HepG2 (cell line): Measurements from ENCODE around the gene RUVBL2. TPM values are rescaled to one million over a fixed set of nuclear protein-coding genes. Genes with fewer than 3 reads are reported as not detected.
A peak's percentile ranks its signal among the peaks of the same experiment; 100 is the strongest.

Source experiments
- CREM ChIP-seq, 2 experiments: sonication (generic) in 1 of 2; formaldehyde crosslinking in 1 of 2; IDR thresholded peaks; 2 replicates each; pipeline versions ENCODE4 v1.4.0 to v1.6.1; 2016 to 2020; ENCODE audit warnings: antibody characterized with exemption in 1 of 2, mild to moderate bottlenecking in 1 of 2, missing genetic modification reagents in 1 of 2
- HNRNPLL ChIP-seq: fragments of 200-400 bp; formaldehyde crosslinking; IDR thresholded peaks from 2 replicates; pipeline ENCODE4 v1.6.1; 2017; ENCODE audit warnings: mild to moderate bottlenecking, low read depth, low read length; ENCODE audit not compliant: poor library complexity, severe bottlenecking
- IKZF5 ChIP-seq: IDR thresholded peaks from 2 replicates; pipeline ENCODE4 v1.6.1; 2018; ENCODE audit warnings: missing genetic modification reagents, mild to moderate bottlenecking, missing compliant biosample characterization
- PAF1 ChIP-seq: IDR thresholded peaks from 2 replicates; pipeline ENCODE4 v1.6.1; 2016; ENCODE audit warnings: missing genetic modification reagents, missing compliant biosample characterization
- PRDM15 ChIP-seq: sonication (generic); formaldehyde crosslinking; IDR thresholded peaks from 2 replicates; pipeline ENCODE4 v1.4.0; 2020; ENCODE audit warnings: missing genetic modification reagents
- PRMT3 ChIP-seq: sonication (generic); formaldehyde crosslinking; IDR thresholded peaks from 2 replicates; pipeline ENCODE4 v1.8.1; 2022; ENCODE audit warnings: low read depth, mild to moderate bottlenecking, moderate library complexity, missing genetic modification reagents, borderline replicate concordance
- RARA ChIP-seq: IDR thresholded peaks from 2 replicates; pipeline ENCODE4 v1.6.1; 2016; ENCODE audit warnings: missing genetic modification reagents, missing compliant biosample characterization
- ZBTB8A ChIP-seq: sonication (generic); formaldehyde crosslinking; IDR thresholded peaks from 2 replicates; pipeline ENCODE4 v1.4.0; 2020; ENCODE audit warnings: mild to moderate bottlenecking, low read depth, missing genetic modification reagents, borderline replicate concordance
- ZNF251 ChIP-seq: sonication (generic); formaldehyde crosslinking; IDR thresholded peaks from 2 replicates; pipeline ENCODE4 v1.9.0; 2021; ENCODE audit warnings: mild to moderate bottlenecking, missing genetic modification reagents
- ZNF609 ChIP-seq: sonication (generic); formaldehyde crosslinking; IDR thresholded peaks from 2 replicates; pipeline ENCODE4 v1.4.0; 2020; ENCODE audit warnings: mild to moderate bottlenecking, missing genetic modification reagents, borderline replicate concordance
- ZNF644 ChIP-seq: IDR thresholded peaks from 2 replicates; pipeline ENCODE4 v1.6.1; 2016; ENCODE audit warnings: low read depth
- ZNF788 ChIP-seq: sonication (generic); formaldehyde crosslinking; IDR thresholded peaks from 2 replicates; pipeline ENCODE4 v1.5.0; 2020; ENCODE audit warnings: mild to moderate bottlenecking, missing genetic modification reagents, borderline replicate concordance
- polyA plus RNA-seq, 8 experiments: library from polyadenylated mRNA; depleted of rRNA in 3 of 8; stranded (reverse) in 7 of 8; unstranded in 1 of 8; fragments of >200 nt; fragmentation: Illumina TruSeq in 4 of 8; extraction: Trizol in 4 of 8; gene quantifications; 2 replicates each; pipeline versions ENCODE4 v1.2.1 to v1.2.3, GENCODE V29; 2011 to 2016; ENCODE audit warnings: low read depth in 4 of 8, missing spikeins in 1 of 8, mixed read lengths in 1 of 8; ENCODE audit not compliant: insufficient read depth in 1 of 8
- total RNA-seq, 5 experiments: library from RNA; depleted of rRNA; stranded (reverse); fragments of >200 nt; fragmentation: Illumina TruSeq; extraction: Trizol; gene quantifications; 2 replicates each; pipeline ENCODE4 v1.2.3, GENCODE V29; 2016; ENCODE audit warnings: low read depth in 1 of 5

RUVBL2 gene
- total and polyA plus RNA-seq, 2 of the 13 experiments (the other 11 are each of a cell fraction or from before 2014, with no cell fraction given): 120 to 122 TPM

GRCh38 chr19:48963371-48964204 lies 30.1 kb upstream of the RUVBL2 start (continued):
- TF ChIP-seq ZNF609 (CRISPR knock-in tag): 0 out of 2 replicates have a peak, but pooled peaks have one; percentile 20
- TF ChIP-seq HNRNPLL: peak; percentile 79
- peak; percentile 89 for TF ChIP-seq IKZF5
- TF ChIP-seq ZNF251: no peak
- TF ChIP-seq ZNF788 (CRISPR knock-in tag): peak; percentile 76; the same call in 1 of the 2 replicates
- no peak; the same call in 1 of the 2 replicates for TF ChIP-seq ZBTB8A (CRISPR knock-in tag)
- peak; percentile 49 for TF ChIP-seq RARA (CRISPR knock-in tag)
- 0 out of 2 replicates have a peak, but pooled peaks have one; percentile 42 for TF ChIP-seq PAF1 (CRISPR knock-in tag)
- 0 out of 2 replicates have a peak, but pooled peaks have one; percentile 57 for TF ChIP-seq PRMT3
- no peak for TF ChIP-seq PRDM15 (CRISPR knock-in tag)
- TF ChIP-seq CREM (IDR thresholded peaks at IDR 0.05): peak; percentile 77
- TF ChIP-seq CREM (CRISPR knock-in tag; IDR thresholded peaks at IDR 0.05): no peak
- peak; percentile 47 for TF ChIP-seq ZNF644 (CRISPR knock-in tag)
